HG02970 (cell line): ENCODE data around the gene PGM1.

Experiments
- ATAC-seq: cut with Tn5 transposase; IDR thresholded peaks from one replicate; pipeline ENCODE4 v1.9.1; 2021; ENCODE audit warnings: mild to moderate bottlenecking, moderate library complexity, moderate number of reproducible peaks; ENCODE audit not compliant: unreplicated experiment, low FRiP score

The PGM1 gene

GRCh38 chr1:63688302-63688890 lies 95.2 kb downstream of the PGM1 start:
- no peak for ATAC-seq

- ATAC-seq = no peak
These were observed 97.9 kb downstream of the PGM1 start for GRCh38 chr1:63690966-63691700.

- ATAC-seq = no peak
These were observed 98.7 kb downstream of the PGM1 start for GRCh38 chr1:63691701-63692425.

- ATAC-seq = no peak
These were observed 100.8 kb downstream of the PGM1 start for GRCh38 chr1:63693944-63694571.

GRCh38 chr1:63698001-63698838 lies 105.0 kb downstream of the PGM1 start:
- no peak for ATAC-seq

GRCh38 chr1:63701187-63701586 lies 108.0 kb downstream of the PGM1 start:
- ATAC-seq = no peak

- no peak for ATAC-seq
These were observed 110.5 kb downstream of the PGM1 start for GRCh38 chr1:63703701-63704107.

GRCh38 chr1:63704443-63704842 lies 111.2 kb downstream of the PGM1 start:
- ATAC-seq = no peak

- ATAC-seq = peak; percentile 87
These were observed 111.9 kb downstream of the PGM1 start for GRCh38 chr1:63705078-63705477.

- ATAC-seq = no peak
These were observed 116.1 kb downstream of the PGM1 start for GRCh38 chr1:63709267-63709828.
